Mesenchymal stem cell (in vitro differentiated cells and primary cell): ENCODE results near the gene CDKL5. TPM values are rescaled to one million over a fixed set of nuclear protein-coding genes. Genes with fewer than 3 reads are reported as not detected.
A peak's percentile ranks its signal among the peaks of the same experiment; 100 is the strongest.

Experiments used
- DNase-seq: peaks from one replicate; pipeline ENCODE4 v3.0.0-alpha.2; 2013
- H2AFZ ChIP-seq: one replicate; pipeline ENCODE4 v1.6.1; 2013; ENCODE audit warnings: low read depth, mild to moderate bottlenecking, control low read depth, inconsistent platforms, low read length, moderate library complexity
- H2AK5ac ChIP-seq: 2 replicates; pipeline ENCODE4 v1.6.1; 2013; ENCODE audit warnings: low read length, moderate library complexity, mild to moderate bottlenecking, inconsistent platforms; ENCODE audit not compliant: severe bottlenecking
- H2BK120ac ChIP-seq: one replicate; pipeline ENCODE4 v1.6.1; 2013; ENCODE audit warnings: low read depth, mild to moderate bottlenecking, inconsistent platforms, low read length, moderate library complexity
- H2BK12ac ChIP-seq, 2 experiments: one replicate each; pipeline ENCODE4 v1.6.1; 2013; ENCODE audit warnings: inconsistent platforms in 2 of 2, low read length in 2 of 2, mild to moderate bottlenecking in 2 of 2, moderate library complexity in 2 of 2, control low read depth in 1 of 2
- H2BK15ac ChIP-seq: one replicate; pipeline ENCODE4 v1.6.1; 2013; ENCODE audit warnings: mild to moderate bottlenecking, low read depth, inconsistent platforms; ENCODE audit not compliant: poor library complexity, severe bottlenecking
- H2BK5ac ChIP-seq: 2 replicates; pipeline ENCODE4 v1.6.1; 2013; ENCODE audit warnings: low read depth, mild to moderate bottlenecking, low read length, control low read depth, inconsistent platforms; ENCODE audit not compliant: poor library complexity, severe bottlenecking
- H3K14ac ChIP-seq, 2 experiments: one replicate each; pipeline ENCODE4 v1.6.1; 2013; ENCODE audit warnings: inconsistent platforms in 2 of 2, low read length in 2 of 2, control low read depth in 1 of 2, mild to moderate bottlenecking in 1 of 2, moderate library complexity in 1 of 2
- H3K18ac ChIP-seq, 2 experiments: one replicate each; pipeline ENCODE4 v1.6.1; 2013; ENCODE audit warnings: inconsistent platforms in 2 of 2, low read length in 2 of 2, control low read depth in 1 of 2, low read depth in 1 of 2, mild to moderate bottlenecking in 1 of 2
- H3K23ac ChIP-seq, 2 experiments: one replicate each; pipeline ENCODE4 v1.6.1; 2013; ENCODE audit warnings: inconsistent platforms in 2 of 2, low read length in 2 of 2, mild to moderate bottlenecking in 2 of 2, moderate library complexity in 2 of 2, control low read depth in 1 of 2
- H3K27ac ChIP-seq: 2 replicates; pipeline ENCODE4 v1.5.1; 2013; ENCODE audit warnings: mild to moderate bottlenecking, moderate library complexity, low read length, control low read depth, inconsistent platforms; ENCODE audit not compliant: poor library complexity, severe bottlenecking
- H3K27me3 ChIP-seq, 2 experiments: 2 replicates each; pipeline versions ENCODE4 v1.6.1 to v1.7.0; 2013; ENCODE audit warnings: low read length in 2 of 2, mild to moderate bottlenecking in 2 of 2, moderate library complexity in 2 of 2, control low read depth in 1 of 2, inconsistent platforms in 1 of 2; ENCODE audit not compliant: control insufficient read depth in 1 of 2, insufficient read depth in 1 of 2
- H3K36me3 ChIP-seq, 2 experiments: 2 replicates each; pipeline versions ENCODE4 v1.6.1 to v1.7.0; 2013; ENCODE audit warnings: low read length in 2 of 2, control low read depth in 1 of 2, inconsistent platforms in 1 of 2, low read depth in 1 of 2, mild to moderate bottlenecking in 1 of 2; ENCODE audit not compliant: insufficient read depth in 2 of 2, control insufficient read depth in 1 of 2
- H3K4ac ChIP-seq, 2 experiments: one replicate each; pipeline ENCODE4 v1.6.1; 2013; ENCODE audit warnings: inconsistent platforms in 2 of 2, low read length in 2 of 2, mild to moderate bottlenecking in 2 of 2, moderate library complexity in 2 of 2, control low read depth in 1 of 2, low read depth in 1 of 2
- H3K4me1 ChIP-seq: 2 replicates; pipeline ENCODE4 v1.6.1; 2013; ENCODE audit warnings: low read depth, low read length, control low read depth; ENCODE audit not compliant: control insufficient read depth, insufficient read depth
- H3K4me2 ChIP-seq: 2 replicates; pipeline ENCODE4 v1.6.1; 2013; ENCODE audit warnings: low read length, mild to moderate bottlenecking, inconsistent platforms; ENCODE audit not compliant: poor library complexity, severe bottlenecking
- H3K4me3 ChIP-seq, 2 experiments: 2 replicates each; pipeline versions ENCODE4 v1.5.1 to v1.7.0; 2013; ENCODE audit warnings: low read length in 2 of 2, mild to moderate bottlenecking in 2 of 2, control low read depth in 1 of 2, low read depth in 1 of 2; ENCODE audit not compliant: insufficient read depth in 1 of 2
- H3K79me1 ChIP-seq: replicated peaks from 2 replicates; pipeline ENCODE4 v1.6.1; 2013; ENCODE audit warnings: mild to moderate bottlenecking, control low read depth, low read length, inconsistent platforms; ENCODE audit not compliant: poor library complexity, severe bottlenecking
- H3K9ac ChIP-seq: 2 replicates; pipeline ENCODE4 v1.7.0; 2013; ENCODE audit warnings: mild to moderate bottlenecking, low read length, moderate library complexity
- H3K9me3 ChIP-seq: 2 replicates; pipeline ENCODE4 v1.7.0; 2013; ENCODE audit warnings: mild to moderate bottlenecking, low read length; ENCODE audit not compliant: control insufficient read depth
- H4K8ac ChIP-seq: one replicate; pipeline ENCODE4 v1.6.1; 2013; ENCODE audit warnings: inconsistent platforms, mild to moderate bottlenecking, low read length, moderate library complexity
- H4K91ac ChIP-seq: one replicate; pipeline ENCODE4 v1.6.1; 2013; ENCODE audit warnings: mild to moderate bottlenecking, low read length, inconsistent platforms
- WGBS: methylation state at CpG from one replicate; pipeline ENCODE4 v1.1.7; 2013; ENCODE audit warnings: mixed read lengths; 5-methylcytosine and 5-hydroxymethylcytosine counted together
- small RNA-seq: library from polyadenylated mRNA; stranded (forward); fragments of <200 nt; extraction: miRNeasy Mini kit (QIAGEN cat#:217004); gene quantifications from one replicate; pipeline ENCODE3, GENCODE V24; 2013; ENCODE audit warnings: low read depth

The CDKL5 gene

GRCh38 chrX:18702362-18703195 lies 277.2 kb downstream of the CDKL5 start:
- no peak overlapping the region for H3K14ac ChIP-seq
- no peak overlapping the region for H3K4ac ChIP-seq
- no peak overlapping the region for H2BK120ac ChIP-seq
- no peak overlapping the region for H4K8ac ChIP-seq
- H3K27me3 ChIP-seq, result peaks cover 0 to 3% of the 10 kb centered on the region in 2 experiments
- H2AK5ac ChIP-seq, result no peak overlapping the region
- no peak overlapping the region for H2BK12ac ChIP-seq
- H3K79me1 ChIP-seq, result no peaks in the 10 kb centered on the region
- H2BK15ac ChIP-seq, result no peak overlapping the region
- 72% methylated on average over 3 of the region's 12 CpGs for WGBS
- H3K9ac ChIP-seq, result no peak overlapping the region
- no peaks in the 10 kb centered on the region for H3K36me3 ChIP-seq
- H3K9me3 ChIP-seq, result no peaks in the 10 kb centered on the region
- H3K23ac ChIP-seq, result no peak overlapping the region
- H3K18ac ChIP-seq, result peak overlapping the region in 1 of 2 experiments; percentile 40
- no peak overlapping the region for H3K27ac ChIP-seq
- H3K4me2 ChIP-seq, result no peak overlapping the region
- H4K91ac ChIP-seq, result no peak overlapping the region
- H2AFZ ChIP-seq, result no peak overlapping the region
- H2BK5ac ChIP-seq, result no peak overlapping the region
- H3K4me1 ChIP-seq, result no peaks in the 10 kb centered on the region
- DNase-seq, result peak; percentile 88
- no peak overlapping the region for H3K4me3 ChIP-seq

Small RNA genes within 50 kb of the gene (small RNA-seq; reads per million reads assigned to genes)
- gene RF00019, result not detected
